ENCODE measurements around the gene PARG. TPM values are rescaled to one million over a fixed set of nuclear protein-coding genes. Genes with fewer than 3 reads are reported as not detected.
"Not testable (repeated sequence)": the region's sequence is repeated elsewhere in the genome, so short reads cannot be mapped to it uniquely, and the experiment has no call there.

The PARG gene
- total and polyA plus RNA-seq, 4 donors = 4.5 to 16.9 (median 9.0) TPM

DNA sequence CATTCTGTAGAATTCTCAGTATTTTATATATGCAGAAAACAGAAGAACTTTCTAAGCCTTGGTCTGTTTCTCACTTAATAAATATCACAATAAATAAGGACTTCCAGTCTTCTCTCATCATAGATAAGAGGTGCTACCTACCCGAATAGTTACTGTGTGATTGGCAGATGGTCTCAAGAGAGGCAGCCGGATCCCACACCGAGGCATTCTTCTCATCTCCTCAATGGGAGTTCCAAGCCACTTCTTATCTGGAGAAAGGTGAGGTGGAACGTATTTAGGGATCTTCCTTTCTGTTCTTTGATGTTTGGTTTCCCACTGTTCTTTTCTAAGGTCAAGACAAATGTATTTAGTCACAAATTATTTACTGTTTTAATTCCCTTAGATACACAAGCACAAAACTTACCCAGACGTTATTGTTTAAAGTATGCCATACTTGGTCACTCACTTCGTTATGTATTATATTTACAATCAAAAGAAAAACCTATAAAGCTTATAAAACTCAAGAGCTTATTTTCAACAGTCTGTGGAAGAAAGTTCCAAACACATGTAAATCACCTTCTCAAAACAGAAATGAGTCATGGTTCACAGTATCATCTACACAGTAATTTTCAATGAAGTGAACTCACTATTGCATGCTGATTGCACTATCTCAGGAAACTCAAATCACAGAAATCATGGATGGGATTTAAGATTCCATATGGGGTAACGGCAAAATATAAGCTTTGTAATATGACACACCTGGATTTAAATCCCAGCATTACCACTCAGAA lies 9.7 kb downstream of the PARG start:
- WGBS = 92% methylated on average over 7 of the region's 7 CpGs
- not testable (repeated sequence) for H3K4me1 ChIP-seq (ENCODE audit: control insufficient read depth in 4 of 4, insufficient read depth in 4 of 4, low read length in 3 of 4); H3K27me3 ChIP-seq (ENCODE audit: control insufficient read depth in 4 of 4, insufficient read depth in 4 of 4, low read length in 3 of 4); H3K27ac ChIP-seq (ENCODE audit: low read depth in 1 of 2, low read length in 2 of 2); H3K36me3 ChIP-seq (ENCODE audit: control insufficient read depth in 4 of 4, insufficient read depth in 3 of 4, low read depth in 1 of 4, low read length in 3 of 4); H3K9ac ChIP-seq (ENCODE audit: low read depth in 1 of 2, low read length in 2 of 2); DNase-seq (ENCODE audit: low spot score); H3K4me3 ChIP-seq (ENCODE audit: low read depth in 1 of 3, low read length in 3 of 3); H3K9me3 ChIP-seq (ENCODE audit: control insufficient read depth in 4 of 4, low read length in 3 of 4)

DNA sequence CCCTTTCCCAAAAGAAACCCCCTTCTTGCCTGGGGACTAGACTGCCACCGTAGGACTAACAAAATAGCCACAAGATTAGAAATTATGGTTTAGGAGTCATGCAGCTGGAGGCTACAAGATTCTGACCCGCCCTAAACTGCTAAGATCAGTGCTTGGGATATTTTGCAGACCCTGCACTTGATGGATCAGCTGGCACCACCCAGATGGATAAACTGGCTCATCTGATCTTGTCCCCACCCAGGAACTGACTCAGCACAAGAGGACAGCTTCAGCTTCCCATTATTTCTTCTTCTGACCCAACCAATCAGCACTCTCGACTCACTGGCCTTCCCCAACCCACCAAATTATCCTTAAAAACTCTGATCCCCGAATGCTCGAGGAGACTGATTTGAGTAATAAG lies 10.6 kb downstream of the PARG start:
- H3K4me1 ChIP-seq (ENCODE audit: control insufficient read depth in 4 of 4, insufficient read depth in 4 of 4, low read length in 3 of 4); H3K36me3 ChIP-seq (ENCODE audit: control insufficient read depth in 4 of 4, insufficient read depth in 3 of 4, low read depth in 1 of 4, low read length in 3 of 4); H3K9ac ChIP-seq (ENCODE audit: low read depth in 1 of 2, low read length in 2 of 2); H3K27ac ChIP-seq (ENCODE audit: low read depth in 1 of 2, low read length in 2 of 2); H3K4me3 ChIP-seq (ENCODE audit: low read depth in 1 of 3, low read length in 3 of 3); H3K9me3 ChIP-seq (ENCODE audit: control insufficient read depth in 4 of 4, low read length in 3 of 4); DNase-seq (ENCODE audit: low spot score); H3K27me3 ChIP-seq (ENCODE audit: control insufficient read depth in 4 of 4, insufficient read depth in 4 of 4, low read length in 3 of 4): not testable (repeated sequence)
- WGBS = 94% methylated on average over 4 of the region's 5 CpGs

GRCh38 chr10:49923572-49923971 lies 18.3 kb downstream of the PARG start:
- H3K27me3 ChIP-seq (ENCODE audit: control insufficient read depth in 4 of 4, insufficient read depth in 4 of 4, low read length in 3 of 4); H3K27ac ChIP-seq (ENCODE audit: low read depth in 1 of 2, low read length in 2 of 2); H3K36me3 ChIP-seq (ENCODE audit: control insufficient read depth in 4 of 4, insufficient read depth in 3 of 4, low read depth in 1 of 4, low read length in 3 of 4); DNase-seq (ENCODE audit: low spot score); H3K4me3 ChIP-seq (ENCODE audit: low read depth in 1 of 3, low read length in 3 of 3); H3K4me1 ChIP-seq (ENCODE audit: control insufficient read depth in 4 of 4, insufficient read depth in 4 of 4, low read length in 3 of 4); H3K9me3 ChIP-seq (ENCODE audit: control insufficient read depth in 4 of 4, low read length in 3 of 4); H3K9ac ChIP-seq (ENCODE audit: low read depth in 1 of 2, low read length in 2 of 2): not testable (repeated sequence)
- 97% methylated on average over 4 of the region's 4 CpGs for WGBS

GRCh38 chr10:49922041-49922440 lies 19.8 kb downstream of the PARG start:
- H3K27me3 ChIP-seq (ENCODE audit: control insufficient read depth in 4 of 4, insufficient read depth in 4 of 4, low read length in 3 of 4); H3K4me1 ChIP-seq (ENCODE audit: control insufficient read depth in 4 of 4, insufficient read depth in 4 of 4, low read length in 3 of 4); H3K9me3 ChIP-seq (ENCODE audit: control insufficient read depth in 4 of 4, low read length in 3 of 4); H3K4me3 ChIP-seq (ENCODE audit: low read depth in 1 of 3, low read length in 3 of 3); H3K27ac ChIP-seq (ENCODE audit: low read depth in 1 of 2, low read length in 2 of 2); DNase-seq (ENCODE audit: low spot score); H3K36me3 ChIP-seq (ENCODE audit: control insufficient read depth in 4 of 4, insufficient read depth in 3 of 4, low read depth in 1 of 4, low read length in 3 of 4); H3K9ac ChIP-seq (ENCODE audit: low read depth in 1 of 2, low read length in 2 of 2): not testable (repeated sequence)
- 91% methylated on average over 4 of the region's 4 CpGs for WGBS

DNA sequence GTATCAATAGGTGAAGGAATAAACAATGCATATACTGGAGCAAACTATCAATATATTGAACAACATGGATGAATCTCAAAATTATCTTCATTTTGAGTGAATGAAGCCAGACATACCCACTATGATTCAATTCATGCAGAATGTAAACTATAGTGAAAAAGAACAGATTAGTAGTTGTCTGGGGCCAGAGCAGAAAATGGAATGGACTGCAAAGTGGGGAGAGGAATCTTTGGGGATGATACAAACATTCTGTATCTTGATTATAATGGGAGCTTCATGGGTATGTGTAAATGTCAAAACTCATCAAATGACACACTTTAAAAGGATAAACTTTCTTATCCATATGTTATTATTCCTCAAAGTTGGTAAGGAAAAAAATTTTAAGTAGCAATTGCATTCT lies 23.9 kb downstream of the PARG start:
- not testable (repeated sequence) for H3K27ac ChIP-seq (ENCODE audit: low read depth in 1 of 2, low read length in 2 of 2); H3K9me3 ChIP-seq (ENCODE audit: control insufficient read depth in 4 of 4, low read length in 3 of 4); DNase-seq (ENCODE audit: low spot score); H3K4me1 ChIP-seq (ENCODE audit: control insufficient read depth in 4 of 4, insufficient read depth in 4 of 4, low read length in 3 of 4); H3K36me3 ChIP-seq (ENCODE audit: control insufficient read depth in 4 of 4, insufficient read depth in 3 of 4, low read depth in 1 of 4, low read length in 3 of 4); H3K27me3 ChIP-seq (ENCODE audit: control insufficient read depth in 4 of 4, insufficient read depth in 4 of 4, low read length in 3 of 4); H3K4me3 ChIP-seq (ENCODE audit: low read depth in 1 of 3, low read length in 3 of 3); H3K9ac ChIP-seq (ENCODE audit: low read depth in 1 of 2, low read length in 2 of 2)

- H3K27me3 ChIP-seq (ENCODE audit: control insufficient read depth in 4 of 4, insufficient read depth in 4 of 4, low read length in 3 of 4); H3K4me1 ChIP-seq (ENCODE audit: control insufficient read depth in 4 of 4, insufficient read depth in 4 of 4, low read length in 3 of 4); H3K27ac ChIP-seq (ENCODE audit: low read depth in 1 of 2, low read length in 2 of 2); H3K36me3 ChIP-seq (ENCODE audit: control insufficient read depth in 4 of 4, insufficient read depth in 3 of 4, low read depth in 1 of 4, low read length in 3 of 4); H3K9ac ChIP-seq (ENCODE audit: low read depth in 1 of 2, low read length in 2 of 2); H3K9me3 ChIP-seq (ENCODE audit: control insufficient read depth in 4 of 4, low read length in 3 of 4); H3K4me3 ChIP-seq (ENCODE audit: low read depth in 1 of 3, low read length in 3 of 3); DNase-seq (ENCODE audit: low spot score): not testable (repeated sequence)
Measured at GRCh38 chr10:49916451-49916850, 25.4 kb downstream of the PARG start.

DNA sequence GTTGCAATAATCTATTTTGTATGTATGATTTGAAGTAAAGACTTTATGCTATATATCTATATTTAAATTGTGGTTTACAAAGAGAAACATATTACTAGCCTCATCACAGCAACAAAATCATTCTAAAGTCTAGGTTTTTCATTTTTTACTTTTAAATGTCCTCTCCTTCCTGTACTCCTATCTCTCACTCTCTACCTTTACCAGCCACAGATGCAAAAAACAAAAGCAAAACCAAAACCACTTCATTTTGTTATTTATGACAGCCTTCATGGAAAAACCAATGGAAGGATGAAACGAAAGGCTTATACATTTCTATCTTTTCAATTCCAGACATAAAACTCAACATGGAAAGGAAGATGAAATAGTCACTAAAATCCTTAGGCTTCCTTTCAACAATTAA lies 31.5 kb downstream of the PARG start:
- not testable (repeated sequence) for H3K9ac ChIP-seq (ENCODE audit: low read depth in 1 of 2, low read length in 2 of 2); H3K27me3 ChIP-seq (ENCODE audit: control insufficient read depth in 4 of 4, insufficient read depth in 4 of 4, low read length in 3 of 4); H3K36me3 ChIP-seq (ENCODE audit: control insufficient read depth in 4 of 4, insufficient read depth in 3 of 4, low read depth in 1 of 4, low read length in 3 of 4); H3K4me3 ChIP-seq (ENCODE audit: low read depth in 1 of 3, low read length in 3 of 3); H3K4me1 ChIP-seq (ENCODE audit: control insufficient read depth in 4 of 4, insufficient read depth in 4 of 4, low read length in 3 of 4); H3K27ac ChIP-seq (ENCODE audit: low read depth in 1 of 2, low read length in 2 of 2); DNase-seq (ENCODE audit: low spot score); H3K9me3 ChIP-seq (ENCODE audit: control insufficient read depth in 4 of 4, low read length in 3 of 4)
- no CpG with 5 or more reads among the region's 1 CpG for WGBS

- H3K9ac ChIP-seq (ENCODE audit: low read depth in 1 of 2, low read length in 2 of 2); H3K27me3 ChIP-seq (ENCODE audit: control insufficient read depth in 4 of 4, insufficient read depth in 4 of 4, low read length in 3 of 4); H3K36me3 ChIP-seq (ENCODE audit: control insufficient read depth in 4 of 4, insufficient read depth in 3 of 4, low read depth in 1 of 4, low read length in 3 of 4); DNase-seq (ENCODE audit: low spot score); H3K9me3 ChIP-seq (ENCODE audit: control insufficient read depth in 4 of 4, low read length in 3 of 4); H3K4me3 ChIP-seq (ENCODE audit: low read depth in 1 of 3, low read length in 3 of 3); H3K27ac ChIP-seq (ENCODE audit: low read depth in 1 of 2, low read length in 2 of 2); H3K4me1 ChIP-seq (ENCODE audit: control insufficient read depth in 4 of 4, insufficient read depth in 4 of 4, low read length in 3 of 4): not testable (repeated sequence)
- 85% methylated on average over 4 of the region's 4 CpGs for WGBS
Measured at GRCh38 chr10:49908290-49909080, 33.3 kb downstream of the PARG start.
